Lung microvascular endothelial cell (primary cell): ENCODE results near the gene ITGA3. TPM values are rescaled to one million over a fixed set of nuclear protein-coding genes. Genes with fewer than 3 reads are reported as not detected.

Source experiments
- DNase-seq, 2 donors: peaks; one replicate each; pipeline versions ENCODE4 v3.0.0 to v3.0.0-alpha.2; 2010; ENCODE audit warnings: low read depth in 2 of 2
- total RNA-seq: library from RNA; depleted of rRNA; stranded (reverse); fragments of >200 nt; gene quantifications from 2 replicates; pipeline ENCODE4 v1.2.1, GENCODE V29; 2014

ITGA3 gene
- total RNA-seq, 1 donor from 2014 or later, result 162 TPM

DNA sequence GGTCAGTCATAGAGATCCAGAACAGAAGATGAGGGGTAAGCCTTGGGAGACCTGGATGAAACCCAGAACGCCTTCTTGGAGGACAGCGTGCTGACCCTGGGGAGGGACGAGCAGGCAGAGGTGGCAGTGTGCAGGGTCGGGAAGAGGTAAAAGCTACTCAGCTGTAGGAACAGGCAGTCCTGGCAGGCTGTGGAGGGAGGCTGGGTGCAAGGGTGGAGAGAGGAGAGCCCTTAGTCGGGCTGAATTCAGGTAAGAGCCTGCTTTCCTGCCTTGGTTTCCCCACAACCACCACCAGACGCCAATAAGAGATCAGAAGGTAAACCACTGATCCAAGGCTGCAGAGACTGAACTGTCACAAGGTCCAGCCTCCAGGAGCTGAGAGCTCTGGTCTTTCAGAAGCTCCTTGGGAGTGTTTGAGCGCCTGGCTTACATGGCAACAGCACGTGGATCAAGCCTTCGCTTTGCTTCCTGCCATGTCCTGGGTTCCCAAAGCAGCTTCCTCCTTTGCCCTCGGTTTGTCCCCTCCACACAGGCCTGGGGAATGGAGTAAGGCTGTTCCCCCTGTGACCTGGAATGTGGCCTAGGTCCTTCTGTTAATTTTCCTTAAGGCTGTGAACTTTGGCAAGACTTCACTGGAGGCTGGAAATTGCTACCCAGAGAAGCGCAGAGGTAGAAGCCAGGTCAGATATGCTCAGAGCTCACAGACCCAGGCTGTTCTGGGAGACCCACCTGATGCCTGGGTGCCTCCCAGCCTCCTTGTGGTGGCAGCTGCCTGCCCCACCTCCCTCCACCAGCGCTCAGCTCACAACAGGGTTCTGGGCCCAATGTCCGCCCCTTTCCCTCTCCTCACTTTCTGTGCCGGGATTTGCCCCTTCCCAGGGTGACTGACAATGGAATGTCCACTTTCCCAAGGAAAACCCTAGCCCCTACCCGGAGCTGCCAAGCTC, 35.3 kb downstream of the ITGA3 start:
- no peak for DNase-seq

DNA sequence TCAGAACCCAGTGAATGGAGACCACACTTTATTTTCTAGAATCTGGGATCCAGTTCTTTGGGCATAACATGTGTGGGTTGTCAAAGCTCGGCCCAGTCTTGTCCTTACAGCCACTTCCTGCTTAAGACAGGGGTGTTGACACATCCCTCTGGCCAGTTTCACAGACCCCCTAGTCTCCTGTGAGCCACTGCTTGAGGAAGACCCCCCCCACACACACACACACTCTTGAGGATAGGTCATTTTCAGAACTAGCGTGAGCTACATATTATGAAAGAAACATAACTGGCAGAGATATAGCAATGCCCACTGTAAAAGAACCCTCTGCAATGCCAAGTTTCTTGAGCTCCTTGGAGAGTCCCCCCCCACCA, 36.0 kb downstream of the ITGA3 start:
- no peak for DNase-seq

DNA sequence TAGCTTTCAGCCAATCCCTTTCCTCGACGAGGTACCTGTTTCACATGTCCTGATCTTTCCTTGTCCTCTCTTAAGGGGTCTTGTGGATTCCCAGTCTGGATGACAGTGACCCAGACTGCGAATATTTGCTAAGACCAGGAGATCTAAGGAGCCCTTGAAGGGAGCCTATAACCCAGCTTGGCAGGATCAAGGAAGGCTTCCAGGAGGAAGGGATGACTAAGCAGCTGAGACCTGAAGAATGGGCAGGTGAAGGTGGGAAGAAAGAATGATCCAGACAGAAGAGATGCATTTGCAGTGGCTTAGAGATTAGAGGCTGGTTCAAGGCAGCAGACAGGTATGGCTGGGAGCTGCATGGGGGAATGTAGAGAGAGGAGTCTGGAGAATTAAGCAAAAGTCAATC, 37.3 kb downstream of the ITGA3 start:
- DNase-seq, result no peak

DNA sequence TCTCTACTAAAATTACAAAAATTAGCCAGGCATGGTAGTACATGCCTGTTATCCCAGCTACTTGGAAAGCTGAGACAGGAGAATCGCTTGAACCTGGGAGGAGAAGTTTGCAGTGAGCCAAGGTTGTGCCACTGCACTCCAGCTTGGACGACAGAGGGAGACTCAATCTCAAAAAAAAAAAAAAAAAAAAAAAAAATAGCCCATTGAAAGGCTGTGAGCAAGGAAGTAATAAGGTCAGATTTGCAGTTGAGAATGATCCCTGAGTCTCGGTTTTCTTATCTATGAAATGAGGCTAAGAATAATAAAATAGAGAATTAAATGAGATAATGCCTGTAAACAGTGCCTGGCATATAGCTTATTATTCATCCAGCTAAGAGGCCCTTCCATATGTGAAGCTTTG, 37.9 kb downstream of the ITGA3 start:
- DNase-seq, result no peak

DNA sequence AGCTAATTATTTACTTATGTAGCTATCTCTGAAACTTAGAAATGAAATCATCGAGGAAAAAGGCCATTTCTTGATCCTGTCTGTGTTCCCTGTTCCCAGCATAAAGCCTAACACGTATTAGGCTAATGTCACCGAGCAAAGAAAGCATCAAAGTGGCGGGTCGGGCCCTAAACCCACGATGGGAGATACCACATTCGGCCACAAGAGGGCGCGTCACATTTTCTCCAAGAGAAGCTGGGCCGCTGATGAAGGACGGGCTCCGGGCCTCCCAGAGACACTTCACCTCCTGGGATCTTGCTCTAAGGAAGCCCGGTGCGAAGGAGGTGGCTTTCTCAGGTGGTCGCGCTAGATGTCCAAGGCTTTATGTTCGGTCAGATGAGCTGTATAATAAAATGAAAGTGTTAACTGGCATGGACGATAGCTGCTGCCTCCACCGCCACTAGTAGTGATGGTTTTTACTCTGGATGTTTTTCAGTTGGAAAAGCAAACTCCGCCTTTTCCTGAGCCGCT, 38.4 kb downstream of the ITGA3 start:
- DNase-seq, result peak; percentile 87 to 89

DNA sequence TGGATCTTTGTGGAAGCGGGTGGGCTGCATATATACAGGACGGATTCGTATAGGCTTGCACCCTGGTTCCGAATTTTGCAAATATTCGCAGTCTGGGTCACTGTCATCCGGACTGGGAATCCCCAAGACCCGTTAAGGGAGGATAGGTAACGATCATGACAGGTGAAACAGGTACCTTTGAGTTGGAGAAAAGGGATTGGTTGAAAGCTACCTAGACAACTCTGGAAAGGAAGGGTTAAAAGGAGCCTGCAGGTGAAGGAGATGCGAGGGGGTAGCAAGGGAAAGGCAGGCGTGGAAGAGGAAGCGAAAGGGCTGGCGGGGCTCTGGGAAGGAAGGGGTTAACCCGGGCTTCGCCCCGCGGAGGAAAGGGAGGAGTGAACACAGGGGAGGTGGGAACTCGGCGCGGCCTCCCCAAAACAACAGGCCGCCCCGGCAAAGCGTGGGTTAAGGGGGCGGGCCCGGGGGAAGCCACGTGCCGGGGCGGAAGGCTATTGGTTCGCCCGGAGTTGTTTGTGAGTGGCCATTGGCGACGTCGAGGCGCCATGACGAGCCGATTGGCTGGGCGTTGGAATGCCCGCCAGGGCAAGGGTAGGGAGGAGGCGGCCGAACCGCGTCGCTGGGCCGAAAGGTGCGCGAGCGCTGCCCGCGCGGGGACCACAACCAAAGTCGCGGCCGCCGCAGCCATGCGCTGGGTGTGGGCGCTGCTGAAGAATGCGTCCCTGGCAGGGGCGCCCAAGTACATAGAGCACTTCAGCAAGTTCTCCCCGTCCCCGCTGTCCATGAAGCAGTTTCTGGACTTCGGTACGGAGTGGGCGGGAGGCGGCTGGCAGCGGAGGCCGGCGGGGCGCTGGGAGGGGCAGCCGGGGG, 39.1 kb downstream of the ITGA3 start, which contains the start of gene PDK2:
PDK2 (plus strand) TSS at position 599 of the 867 bp plus-strand sequence; CDS start at position 684, 85 bp downstream.
- DNase-seq, result peak; percentile 95 to 97

DNA sequence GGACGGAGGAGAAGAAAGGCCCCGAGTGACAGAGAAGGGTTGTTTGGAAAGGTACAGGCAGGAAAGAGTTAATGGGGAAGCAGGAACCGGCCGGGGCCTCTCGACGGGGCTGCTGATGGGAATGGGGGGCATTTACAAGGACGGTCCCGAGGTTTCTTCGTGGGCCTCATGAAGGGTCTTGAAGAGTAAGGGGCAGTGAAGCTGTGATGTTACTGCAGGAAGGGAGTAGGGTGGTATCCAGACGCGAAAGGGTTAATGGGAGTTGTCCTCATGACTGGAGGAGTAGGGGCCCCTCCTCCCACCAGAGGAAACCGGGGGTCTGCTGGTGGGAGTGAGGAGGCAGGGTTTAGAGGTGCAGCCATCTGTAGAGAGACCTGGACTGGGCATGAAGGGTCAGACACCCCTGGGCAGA, 39.7 kb downstream of the ITGA3 start:
- DNase-seq, result peak in 1 of 2 donors; percentile 40

DNA sequence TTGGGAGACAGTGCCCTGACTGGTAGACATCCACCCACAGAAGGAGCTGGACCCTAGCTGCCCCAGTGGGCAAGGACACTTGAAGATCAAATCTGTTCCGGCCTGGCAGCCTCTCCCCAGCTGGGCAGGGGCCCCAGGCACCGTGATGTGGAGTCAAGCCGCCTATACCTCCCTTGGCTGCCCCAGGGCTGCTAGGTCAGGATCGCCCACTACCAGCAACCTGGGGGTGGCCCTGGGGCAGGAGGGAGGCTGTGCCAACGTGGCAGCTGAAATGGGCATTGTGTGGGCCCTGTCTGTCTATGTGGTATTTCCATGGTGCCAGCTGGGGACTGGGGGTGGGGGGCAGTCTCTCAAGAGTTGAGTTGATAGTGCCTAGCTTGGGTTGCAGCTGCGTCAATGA, 40.2 kb downstream of the ITGA3 start:
- DNase-seq, result no peak

DNA sequence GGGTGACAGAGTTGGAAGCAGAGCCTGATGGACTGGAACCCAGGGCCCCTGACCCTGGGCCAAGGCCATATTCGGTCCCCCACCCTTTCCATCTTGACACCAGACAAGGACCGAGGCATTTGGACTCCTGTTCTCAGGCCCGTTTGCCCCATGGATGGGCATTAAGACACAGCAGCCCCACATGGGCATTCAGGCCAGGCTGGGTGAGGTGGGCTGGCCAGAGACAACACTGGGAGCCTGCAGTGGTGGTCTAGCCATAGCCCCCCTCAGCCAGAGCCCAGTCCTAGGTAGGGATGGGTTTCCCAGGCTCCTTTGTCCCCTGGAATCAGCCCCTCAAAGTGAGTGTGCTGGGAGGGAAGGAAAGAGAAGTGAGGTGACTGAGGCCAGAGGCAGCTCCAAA, 40.8 kb downstream of the ITGA3 start:
- no peak for DNase-seq

DNA sequence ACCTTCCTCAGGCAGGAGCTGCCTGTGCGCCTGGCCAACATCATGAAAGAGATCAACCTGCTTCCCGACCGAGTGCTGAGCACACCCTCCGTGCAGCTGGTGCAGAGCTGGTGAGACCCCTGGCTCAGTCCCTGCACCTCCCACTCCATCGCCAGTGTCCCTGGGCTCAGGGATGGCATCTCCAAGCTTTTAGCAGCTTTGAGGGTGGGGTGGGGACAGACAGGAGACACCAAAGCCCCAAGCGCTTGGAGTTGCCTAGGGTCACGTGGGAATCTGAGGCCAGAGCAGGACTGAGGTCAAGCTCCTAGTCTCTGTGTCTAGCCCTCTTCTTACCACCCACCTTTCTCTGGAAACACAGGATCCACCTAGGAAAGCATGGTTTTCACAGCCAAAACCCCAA, 41.5 kb downstream of the ITGA3 start:
- no peak for DNase-seq

DNA sequence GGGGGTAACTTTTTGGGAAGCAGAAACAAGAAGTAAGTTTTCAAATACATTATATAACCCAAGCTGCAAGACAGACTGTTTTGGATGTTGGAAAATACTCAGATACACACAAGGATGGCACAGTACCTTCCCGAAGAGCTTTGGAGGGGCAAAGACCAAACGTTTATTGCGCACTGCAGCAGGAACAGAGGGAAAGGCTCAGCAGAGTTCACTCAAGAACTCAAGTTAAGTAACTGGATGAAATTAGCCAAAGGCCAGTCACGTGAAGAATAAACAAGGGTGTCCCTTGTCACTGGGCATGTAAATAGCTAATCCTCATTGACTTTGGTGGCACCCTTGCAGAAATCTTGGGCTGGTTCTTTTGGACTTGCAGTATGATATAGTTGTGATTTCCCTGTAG, 42.0 kb downstream of the ITGA3 start:
- DNase-seq, result no peak

DNA sequence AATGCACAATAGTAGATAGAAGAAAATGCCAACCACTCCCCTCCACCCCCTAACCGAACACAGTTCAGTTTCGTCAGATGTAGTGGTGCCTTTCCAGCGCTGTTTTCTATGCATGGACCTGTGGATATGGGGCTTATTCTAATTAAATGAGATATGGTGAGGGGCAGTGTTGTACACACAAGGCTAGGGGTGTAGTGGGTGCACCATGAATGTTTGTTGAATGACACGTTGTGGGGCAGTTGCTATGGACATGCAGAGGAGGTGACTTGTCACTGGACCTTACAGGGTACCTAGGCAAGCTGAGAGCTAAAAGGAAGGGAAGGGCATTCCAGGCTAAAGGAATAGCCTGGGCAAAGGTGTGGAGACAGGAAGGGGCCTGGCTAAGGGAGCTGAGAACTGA, 42.7 kb downstream of the ITGA3 start:
- DNase-seq, result no peak

DNA sequence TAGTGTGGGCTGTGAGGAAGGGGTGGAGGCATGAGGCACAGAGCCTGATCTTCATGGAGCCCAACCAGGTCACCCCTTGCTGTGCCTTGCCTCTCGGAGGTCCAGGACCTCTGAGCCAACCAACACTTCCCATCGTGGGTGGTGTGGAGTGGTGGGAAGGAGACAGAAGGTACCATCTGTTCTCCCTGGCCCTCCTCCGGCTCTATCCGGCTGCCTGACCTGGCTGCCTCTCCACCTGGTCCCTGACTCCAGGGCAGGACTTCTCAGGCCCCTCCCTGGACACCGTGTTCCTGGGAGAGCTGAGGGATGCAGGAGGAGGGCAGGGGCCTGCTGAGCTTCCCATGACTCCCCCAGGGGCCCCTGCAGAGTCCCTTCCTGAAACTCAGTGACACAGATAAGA, 43.1 kb downstream of the ITGA3 start:
- no peak for DNase-seq

DNA sequence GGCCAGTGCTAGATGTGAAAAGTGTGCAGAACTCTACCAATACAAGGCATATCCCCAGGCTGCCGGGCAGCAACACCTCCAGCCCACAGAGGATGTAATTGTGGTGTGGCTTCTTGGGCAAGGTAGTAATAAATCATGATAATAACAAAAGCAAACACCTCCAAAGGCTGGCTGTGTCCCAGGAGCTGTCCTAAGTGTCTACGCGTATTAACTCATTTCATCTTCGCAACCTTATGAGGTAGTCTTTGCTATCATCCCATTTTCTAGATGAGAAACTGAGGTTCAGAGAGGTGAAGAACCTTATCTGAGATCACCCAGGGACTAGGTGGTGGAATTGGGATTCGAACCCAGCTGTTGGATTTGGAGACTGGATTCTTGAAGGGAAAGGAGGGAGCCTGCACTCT, 44.6 kb downstream of the ITGA3 start:
- no peak for DNase-seq

DNA sequence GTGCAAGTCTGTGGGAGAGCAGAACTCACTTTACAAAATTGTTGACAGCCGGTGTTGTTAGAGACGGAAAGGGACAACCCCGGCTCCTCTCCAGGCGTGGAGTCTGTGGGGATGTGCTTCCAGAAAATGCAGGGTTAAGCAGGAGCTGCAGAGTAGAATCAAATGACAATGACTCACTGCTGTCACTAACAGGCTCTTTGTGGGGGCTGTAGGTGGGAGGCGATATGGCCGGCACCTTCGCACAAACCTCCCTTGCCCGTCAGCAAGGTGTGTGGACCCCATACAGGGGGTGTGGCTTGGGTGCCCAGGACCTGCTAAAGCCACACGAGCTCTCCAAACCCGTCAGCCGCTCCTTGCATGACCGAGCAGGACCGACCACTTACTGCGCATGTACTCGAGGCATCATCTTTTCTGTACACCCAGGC, 45.0 kb downstream of the ITGA3 start:
- DNase-seq, result no peak

DNA sequence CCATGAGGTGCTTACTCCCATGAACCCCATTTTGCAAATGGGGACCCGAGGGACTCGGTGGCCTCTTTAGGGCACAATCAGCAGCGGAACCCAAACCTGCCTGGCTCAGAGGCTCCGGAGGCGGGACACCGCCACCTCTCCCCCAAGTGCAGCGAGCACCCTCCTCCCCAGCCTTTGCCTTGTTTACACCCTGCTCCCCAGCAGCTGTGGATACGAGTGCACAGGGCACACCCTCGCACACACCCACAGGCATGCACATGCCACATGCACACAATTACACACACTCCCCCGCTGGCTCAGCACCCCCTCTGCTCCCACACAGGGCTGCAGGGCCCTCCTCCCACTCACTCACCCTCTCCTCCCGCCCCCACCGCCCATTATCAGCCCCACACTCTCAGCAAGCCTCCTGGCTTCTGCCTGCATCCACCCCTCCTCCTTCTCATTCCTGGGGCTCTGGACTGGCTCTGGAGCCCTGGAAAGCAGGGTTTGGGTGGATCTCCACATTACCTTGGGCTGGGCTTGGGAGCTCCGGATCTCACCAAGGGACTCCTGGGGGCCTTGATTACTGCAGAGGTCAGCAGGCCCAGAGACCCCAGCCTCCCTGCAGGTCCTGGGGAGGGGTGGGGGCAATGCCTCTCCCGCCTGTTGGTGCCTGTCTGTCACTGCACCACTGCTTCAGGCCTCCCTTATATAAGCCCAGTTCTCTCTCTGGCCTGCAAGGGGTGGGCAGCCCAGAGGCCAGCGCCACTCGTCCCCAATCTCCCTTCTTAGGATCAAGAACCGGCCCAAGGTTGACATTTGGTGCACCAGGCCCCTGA, 45.6 kb downstream of the ITGA3 start:
- DNase-seq, result no peak

DNA sequence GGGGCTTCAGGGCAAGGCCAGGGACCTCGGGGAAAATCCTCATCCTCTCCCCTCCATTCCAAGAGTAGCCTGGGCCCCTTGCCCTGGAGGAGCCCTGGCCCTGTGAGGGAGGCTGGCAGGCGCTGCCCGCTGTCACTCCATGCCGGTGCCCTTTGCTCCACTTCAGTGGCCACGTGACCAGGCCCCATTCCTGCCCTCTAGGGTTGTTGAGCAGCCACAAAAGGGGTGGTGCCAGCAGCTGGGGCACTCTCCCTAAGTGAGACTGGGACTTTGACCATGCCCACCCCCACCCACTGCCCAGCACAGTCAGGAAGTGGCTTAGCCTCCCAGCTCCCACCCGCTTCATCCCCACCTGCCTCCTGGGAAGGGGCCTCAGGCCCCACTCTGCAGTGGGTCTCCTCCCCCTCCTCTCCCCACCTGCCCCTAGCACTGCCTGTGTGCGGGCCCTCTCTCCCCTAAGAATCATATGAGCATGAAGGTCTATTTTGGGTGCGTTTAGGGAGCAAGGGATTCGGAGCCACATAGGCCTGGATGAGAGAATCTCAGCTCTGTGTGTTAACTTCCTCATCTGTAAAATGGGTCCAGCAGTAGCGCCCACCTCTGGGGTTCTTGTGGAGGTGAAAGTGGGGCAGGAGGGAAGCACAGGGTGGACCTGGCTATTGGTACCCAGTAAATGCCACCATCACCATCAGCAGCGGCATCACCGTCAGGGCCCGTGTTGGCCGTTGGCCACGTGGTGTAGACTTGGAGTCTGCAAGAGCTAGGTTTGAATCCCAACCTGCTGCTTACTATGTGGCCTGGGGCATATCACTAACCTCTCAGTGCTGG, 46.5 kb downstream of the ITGA3 start:
- DNase-seq, result no peak

DNA sequence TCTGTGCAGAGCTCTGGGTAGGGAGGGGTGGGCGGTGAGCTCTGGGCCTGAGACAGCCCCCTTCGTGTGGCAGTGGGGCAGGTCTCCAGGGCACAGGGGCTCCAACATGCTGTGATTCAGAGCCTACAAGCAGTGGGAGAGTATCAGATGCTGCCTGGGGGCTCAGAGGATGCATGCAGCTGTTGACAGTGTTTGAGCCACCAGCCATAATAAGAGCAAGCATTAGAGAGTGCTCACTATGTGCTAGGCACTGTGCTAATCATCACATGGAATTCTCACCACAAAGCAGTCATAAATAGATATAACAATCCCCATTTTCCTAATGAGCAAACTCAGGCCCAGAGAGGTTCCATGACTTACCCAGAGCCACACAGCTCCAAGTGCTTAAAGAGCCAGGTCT, 47.3 kb downstream of the ITGA3 start:
- DNase-seq, result no peak

DNA sequence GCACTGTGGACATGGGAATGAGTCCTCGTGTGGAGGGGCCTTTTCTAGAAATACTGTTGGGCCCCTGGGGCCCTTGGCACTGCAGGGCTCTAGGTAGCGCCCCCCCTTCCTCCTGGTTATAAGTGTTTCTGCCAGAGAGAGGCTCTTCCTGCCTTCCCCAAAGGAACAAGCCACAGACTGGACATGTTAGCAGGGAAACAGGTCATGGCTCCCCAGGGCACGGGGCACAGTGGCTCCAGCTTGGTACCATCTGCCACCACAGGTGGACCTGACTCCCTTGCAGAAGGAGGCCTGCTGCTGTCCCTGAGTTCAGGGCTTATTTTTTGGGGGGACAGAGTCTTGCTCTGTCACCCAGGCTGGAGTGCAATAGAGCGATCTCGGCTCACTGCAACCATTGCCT, 48.0 kb downstream of the ITGA3 start:
- no peak for DNase-seq

DNA sequence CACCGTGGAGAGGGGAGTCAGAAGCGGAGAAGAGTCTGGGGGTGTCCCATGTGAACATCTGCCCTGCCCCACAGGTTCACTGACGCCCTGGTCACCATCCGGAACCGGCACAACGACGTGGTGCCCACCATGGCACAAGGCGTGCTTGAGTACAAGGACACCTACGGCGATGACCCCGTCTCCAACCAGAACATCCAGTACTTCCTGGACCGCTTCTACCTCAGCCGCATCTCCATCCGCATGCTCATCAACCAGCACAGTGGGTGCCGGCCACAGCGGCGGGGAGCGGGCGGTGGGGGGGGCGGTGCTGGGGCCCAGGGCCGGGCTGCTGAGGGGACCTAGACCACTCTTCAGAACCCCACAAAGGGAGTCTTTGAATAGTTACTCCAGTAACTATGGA, 49.9 kb downstream of the ITGA3 start:
- DNase-seq, result no peak
